ENCODE data around the gene HHIPL2.

HHIPL2 gene

DNA sequence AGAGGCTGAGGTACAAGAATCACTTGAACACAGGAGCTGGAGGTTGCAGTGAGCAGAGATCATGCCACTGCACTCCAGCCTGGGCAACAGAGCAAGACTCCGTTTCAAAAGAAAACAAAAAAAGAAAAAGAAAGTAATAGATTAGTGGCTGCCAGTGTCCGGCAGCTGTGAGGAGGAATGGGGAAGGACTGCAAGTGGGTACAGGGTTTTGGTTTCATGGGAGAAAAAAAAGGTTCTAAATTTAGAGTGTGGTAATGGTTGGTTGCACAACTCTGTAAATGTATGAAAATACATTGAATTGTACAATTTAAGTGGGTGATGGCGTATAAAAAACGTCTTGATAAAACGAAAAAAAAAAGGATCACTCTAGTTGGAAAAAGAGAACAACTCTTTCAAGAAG lies 35.2 kb upstream of the HHIPL2 start:
- TF ChIP-seq CTCF (IDR thresholded peaks at IDR 0.05; ENCODE audit: low read depth, low read length): no peak
- DNase-seq (ENCODE audit: extremely low read depth, low read depth): no peak

DNA sequence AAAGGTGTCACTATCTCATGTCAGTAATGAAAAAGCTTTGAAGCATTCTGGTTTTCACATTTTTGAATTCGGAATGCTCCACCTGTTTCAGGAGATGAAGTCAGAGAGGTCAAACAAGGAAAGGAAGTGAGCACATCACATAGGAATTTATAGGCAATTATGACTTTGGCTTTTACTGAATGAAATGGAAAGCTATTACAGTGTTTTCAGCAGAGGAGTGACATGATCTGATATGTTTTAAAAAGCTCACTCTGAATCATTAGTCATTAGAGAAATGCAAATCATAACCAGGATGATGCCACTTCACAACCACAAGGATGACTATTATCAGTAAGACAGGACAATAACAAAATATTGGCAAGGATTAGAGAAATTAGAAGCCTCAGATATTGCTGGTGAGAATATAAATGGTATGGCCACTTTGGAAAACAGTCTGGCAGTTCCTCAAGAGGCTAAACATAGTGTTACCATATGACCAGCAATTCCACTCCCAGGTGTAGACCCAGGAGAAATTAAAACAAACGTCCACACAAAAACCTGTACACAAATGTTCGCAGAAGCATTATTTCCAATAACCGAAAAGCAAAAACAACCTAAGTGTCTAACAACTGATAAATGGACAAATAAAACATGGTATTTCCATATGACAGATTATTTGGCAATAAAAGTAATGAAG lies 34.3 kb upstream of the HHIPL2 start:
- no peak for TF ChIP-seq CTCF (IDR thresholded peaks at IDR 0.05; ENCODE audit: low read depth, low read length)
- no peak for DNase-seq (ENCODE audit: extremely low read depth, low read depth)

- TF ChIP-seq CTCF (IDR thresholded peaks at IDR 0.05; ENCODE audit: low read depth, low read length): no peak
- no peak for DNase-seq (ENCODE audit: extremely low read depth, low read depth)
Observed at GRCh38 chr1:222579316-222579715, 31.4 kb upstream of the HHIPL2 start.

DNA sequence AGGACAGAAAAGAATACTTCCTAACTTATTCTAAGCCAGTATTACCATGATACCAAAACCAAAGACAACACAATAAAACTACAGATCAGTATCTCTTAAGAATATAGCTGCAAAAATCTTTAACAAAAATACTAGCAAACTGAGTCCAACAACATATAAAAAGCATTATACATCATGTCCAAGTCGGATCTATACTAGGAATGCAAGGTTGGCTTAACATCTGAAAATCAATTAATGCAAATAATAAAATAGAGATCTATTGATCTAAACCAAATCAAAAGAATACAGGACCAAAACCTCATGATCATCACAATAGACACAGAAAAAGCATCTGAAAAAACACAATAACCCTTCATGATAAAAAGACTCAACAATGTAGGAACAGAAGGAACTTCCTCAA lies 22.9 kb upstream of the HHIPL2 start:
- TF ChIP-seq CTCF (IDR thresholded peaks at IDR 0.05; ENCODE audit: low read depth, low read length): no peak
- no peak for DNase-seq (ENCODE audit: extremely low read depth, low read depth)

DNA sequence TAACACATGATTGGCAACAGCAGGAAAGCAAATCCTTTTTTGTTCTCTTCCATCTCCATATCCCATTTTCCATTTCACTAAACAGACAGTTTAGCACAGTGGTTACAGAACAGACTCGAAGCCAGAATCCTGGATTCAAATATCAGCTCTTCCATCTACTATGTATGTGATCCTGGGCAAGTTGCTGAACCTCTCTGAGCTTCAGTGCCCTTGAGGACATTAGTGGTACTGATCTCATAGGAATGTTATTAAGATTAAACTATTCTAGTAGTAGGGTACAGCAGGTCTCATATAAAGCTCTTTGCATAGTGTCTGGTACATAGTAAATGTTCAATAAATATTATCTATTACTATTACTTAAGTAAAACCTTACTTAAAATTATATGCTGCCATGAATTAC lies 13.8 kb upstream of the HHIPL2 start:
- TF ChIP-seq CTCF (IDR thresholded peaks at IDR 0.05; ENCODE audit: low read depth, low read length): no peak
- DNase-seq (ENCODE audit: extremely low read depth, low read depth): no peak

GRCh38 chr1:222557574-222557973 lies 9.7 kb upstream of the HHIPL2 start:
- no peak for DNase-seq (ENCODE audit: extremely low read depth, low read depth)
- no peak for TF ChIP-seq CTCF (IDR thresholded peaks at IDR 0.05; ENCODE audit: low read depth, low read length)

DNA sequence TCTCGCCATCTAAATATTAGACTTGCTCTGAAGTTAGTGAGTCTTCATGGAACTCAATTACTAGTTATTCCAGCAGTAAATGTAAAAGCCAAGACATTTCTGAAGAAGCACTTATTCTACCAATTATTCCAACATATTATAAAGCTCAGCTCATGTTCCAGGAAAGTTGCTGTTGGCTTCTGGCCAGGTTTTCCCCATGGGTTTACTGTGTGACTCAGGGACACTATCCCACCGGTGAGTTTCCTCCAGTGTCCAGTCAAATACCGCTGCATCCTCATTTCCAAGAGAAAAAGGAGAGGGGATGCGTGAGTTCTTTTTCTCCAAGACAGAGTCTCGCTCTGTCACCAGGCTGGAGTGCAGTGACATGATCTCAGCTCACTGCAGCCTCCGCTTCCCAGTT lies 9.2 kb upstream of the HHIPL2 start:
- no peak for TF ChIP-seq CTCF (IDR thresholded peaks at IDR 0.05; ENCODE audit: low read depth, low read length)
- no peak for DNase-seq (ENCODE audit: extremely low read depth, low read depth)

Data from AG09319 (cell line).